SKM-1 treated with dmso at 0.1 percent for 144 hours (cell line): ENCODE data around the gene PPBP.
"Not testable (repeated sequence)": the region's sequence is repeated elsewhere in the genome, so short reads cannot be mapped to it uniquely, and the experiment has no call there.

Experiments used
- DNase-seq: peaks from one replicate; lab custom pipeline; 2025; ENCODE audit not compliant: unreplicated experiment; lab: John Stamatoyannopoulos, UW

The PPBP gene

DNA sequence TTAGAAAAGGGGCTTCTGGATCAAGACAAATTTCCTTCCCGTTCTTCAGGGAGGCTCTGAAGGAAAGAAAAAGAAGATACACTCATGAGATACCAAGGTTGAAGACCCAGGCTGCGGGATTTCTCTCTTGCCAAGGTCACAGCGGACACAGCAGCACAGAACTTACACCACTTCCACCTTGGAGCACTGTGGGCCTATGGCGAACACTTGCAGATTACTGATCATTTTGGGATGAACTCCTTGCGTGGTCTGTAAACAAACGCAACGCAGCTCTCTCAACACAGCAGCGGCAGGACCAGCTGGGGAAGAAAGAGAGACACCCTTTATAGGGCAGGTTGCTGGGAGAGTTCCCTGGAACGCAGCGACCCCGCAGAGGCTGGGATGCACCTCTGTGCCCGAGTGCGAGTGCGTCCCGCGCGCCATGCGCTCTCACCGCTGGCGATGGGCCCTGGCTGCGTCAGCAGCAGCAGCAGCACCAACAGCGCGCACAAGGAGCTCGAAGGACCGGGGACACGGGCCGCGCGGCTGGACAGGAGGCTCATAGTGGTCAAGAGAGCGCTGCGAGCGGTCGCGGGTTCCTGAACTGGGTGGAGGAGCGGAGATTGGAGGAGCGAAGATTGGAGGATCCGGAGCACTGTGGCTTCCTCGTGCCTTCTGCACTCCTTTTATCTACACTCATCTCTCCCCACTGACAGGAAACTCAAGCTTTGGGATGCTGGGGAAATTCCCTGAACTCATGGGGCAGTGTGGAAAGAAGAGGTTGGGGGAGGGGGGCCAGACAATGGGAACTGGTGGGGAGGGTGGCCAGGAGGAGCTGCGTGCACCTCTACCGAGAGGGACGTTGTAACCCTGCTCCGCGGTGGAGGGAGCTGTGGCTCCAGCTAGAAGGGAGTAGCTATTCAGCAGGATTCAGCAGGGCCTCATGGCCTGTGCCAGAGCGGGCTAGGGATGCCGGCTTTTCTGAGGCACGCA, 10.3 kb upstream of the PPBP start, which contains the start of gene CXCL5:
Gene CXCL5 (minus strand): TSS at position 638 of the 972 bp plus-strand sequence. CDS start 96 bp downstream, at position 542.
- no peak for DNase-seq

DNA sequence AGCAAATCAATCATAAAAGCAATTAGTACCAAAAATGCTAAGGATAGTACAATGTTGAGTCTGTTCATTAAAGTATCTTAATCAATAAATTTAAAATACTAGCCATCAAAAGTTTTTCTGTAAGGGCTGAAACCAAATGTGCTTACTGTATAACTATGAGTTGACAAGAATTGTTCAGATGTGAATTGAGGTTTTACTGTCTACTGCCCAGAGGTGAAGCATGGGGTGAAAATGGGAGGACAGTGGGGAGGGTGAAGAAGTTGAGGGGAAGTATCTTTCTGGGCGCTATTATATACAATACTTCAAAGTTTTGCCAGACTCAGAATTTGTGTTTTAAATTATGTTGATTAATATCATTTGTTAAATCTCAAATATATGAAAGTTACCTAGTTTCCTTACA, 4.1 kb upstream of the PPBP start:
- no peak for DNase-seq

DNA sequence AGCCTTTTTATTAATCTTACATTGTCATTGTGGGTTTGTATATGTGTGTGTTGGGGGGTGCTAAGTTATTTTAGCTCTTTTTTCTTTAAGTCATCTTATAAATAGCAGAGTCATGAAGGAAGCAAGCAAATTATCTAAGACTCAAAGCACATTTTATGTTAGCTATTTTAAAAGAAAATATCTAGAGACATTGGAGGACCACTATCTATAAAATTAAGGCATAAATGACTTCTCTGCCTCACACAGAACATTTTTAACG, 3.7 kb upstream of the PPBP start:
- DNase-seq = no peak

DNA sequence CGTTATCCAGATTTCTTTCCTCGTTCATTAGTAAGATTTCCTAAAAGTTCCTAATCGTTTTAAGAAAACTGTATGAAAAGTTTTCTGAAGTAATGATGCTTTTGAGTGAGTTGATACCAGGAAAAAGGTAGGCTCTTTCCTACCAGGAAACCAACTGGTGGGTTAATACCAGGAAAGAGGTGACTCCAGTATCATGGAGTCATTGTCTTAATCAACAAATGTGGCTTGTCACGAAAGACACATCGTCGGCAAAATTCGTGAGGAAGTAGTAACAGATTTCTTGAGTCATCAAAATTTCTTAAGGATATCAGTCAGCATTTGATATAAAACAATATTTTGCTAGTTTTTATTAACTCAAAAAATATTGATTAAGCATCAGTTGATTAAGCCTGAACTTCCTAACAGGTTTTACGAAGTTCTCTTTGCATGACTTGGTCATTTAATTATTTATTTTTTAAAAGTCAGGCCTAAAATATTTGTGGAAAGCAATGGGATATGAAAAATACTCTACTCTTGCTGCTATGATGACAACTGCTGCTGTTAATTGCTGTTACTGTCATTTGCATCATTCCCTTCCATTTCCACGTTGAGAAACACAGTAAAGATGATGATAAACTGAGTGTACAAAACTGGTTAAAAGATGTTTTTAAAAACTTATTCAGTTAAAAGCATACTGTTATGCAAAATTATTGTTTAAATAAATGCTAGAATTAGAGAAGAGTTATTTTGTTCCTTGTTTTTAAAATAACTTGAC, 3.2 kb upstream of the PPBP start:
- no peak for DNase-seq

DNA sequence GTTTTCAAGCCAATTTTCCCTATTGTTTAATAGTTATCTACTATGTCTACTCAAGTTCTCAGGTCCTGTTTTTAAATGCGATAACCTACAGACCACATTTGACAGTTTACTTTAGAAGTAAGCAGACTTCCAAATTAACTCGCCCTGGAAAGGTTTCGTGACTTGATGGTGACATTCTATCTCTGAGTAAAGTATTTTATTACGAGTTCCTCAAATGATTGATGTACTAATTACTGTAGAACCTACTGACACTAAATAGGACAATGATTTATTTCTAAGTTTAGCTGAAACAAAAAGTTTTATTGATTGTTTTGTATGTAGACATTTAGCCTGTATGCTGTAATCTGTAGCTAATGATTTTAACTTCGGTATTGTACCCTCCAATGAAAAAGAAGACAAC, 1.9 kb upstream of the PPBP start:
- no peak for DNase-seq

DNA sequence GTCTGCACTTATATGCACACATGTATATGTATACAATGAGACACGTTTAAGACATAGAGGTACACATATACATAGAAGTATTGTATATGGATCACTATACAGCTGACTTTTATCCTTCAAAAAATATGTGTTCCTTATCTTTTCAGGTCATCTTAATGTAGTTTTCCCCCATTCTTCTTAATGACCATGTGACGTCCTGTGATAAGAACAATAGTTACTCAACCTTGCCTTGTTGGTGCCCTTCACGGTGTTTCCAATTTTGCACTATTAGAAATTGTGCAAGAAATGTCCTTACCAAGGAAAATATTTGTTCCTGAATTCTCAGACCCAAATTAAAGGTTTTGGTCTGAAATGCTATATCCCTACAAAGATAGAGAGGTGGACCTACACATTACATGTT, 1.0 kb upstream of the PPBP start:
- DNase-seq = no peak

DNA sequence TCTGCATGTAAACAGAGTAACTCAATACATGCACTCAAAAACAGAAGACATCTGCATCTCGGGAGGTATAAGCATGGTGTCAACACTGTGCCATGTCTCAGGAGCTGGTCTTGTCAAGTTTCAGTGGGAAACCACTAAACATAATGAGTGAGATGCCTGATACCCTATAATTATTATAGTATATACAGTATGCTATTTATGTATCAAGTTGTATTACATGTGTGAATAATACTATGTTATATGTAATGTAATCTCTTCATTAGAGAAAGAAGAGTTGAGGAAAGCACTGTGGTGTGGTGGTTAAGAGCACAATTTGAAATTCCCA, 2.5 kb downstream of the PPBP start:
- no peak for DNase-seq

DNA sequence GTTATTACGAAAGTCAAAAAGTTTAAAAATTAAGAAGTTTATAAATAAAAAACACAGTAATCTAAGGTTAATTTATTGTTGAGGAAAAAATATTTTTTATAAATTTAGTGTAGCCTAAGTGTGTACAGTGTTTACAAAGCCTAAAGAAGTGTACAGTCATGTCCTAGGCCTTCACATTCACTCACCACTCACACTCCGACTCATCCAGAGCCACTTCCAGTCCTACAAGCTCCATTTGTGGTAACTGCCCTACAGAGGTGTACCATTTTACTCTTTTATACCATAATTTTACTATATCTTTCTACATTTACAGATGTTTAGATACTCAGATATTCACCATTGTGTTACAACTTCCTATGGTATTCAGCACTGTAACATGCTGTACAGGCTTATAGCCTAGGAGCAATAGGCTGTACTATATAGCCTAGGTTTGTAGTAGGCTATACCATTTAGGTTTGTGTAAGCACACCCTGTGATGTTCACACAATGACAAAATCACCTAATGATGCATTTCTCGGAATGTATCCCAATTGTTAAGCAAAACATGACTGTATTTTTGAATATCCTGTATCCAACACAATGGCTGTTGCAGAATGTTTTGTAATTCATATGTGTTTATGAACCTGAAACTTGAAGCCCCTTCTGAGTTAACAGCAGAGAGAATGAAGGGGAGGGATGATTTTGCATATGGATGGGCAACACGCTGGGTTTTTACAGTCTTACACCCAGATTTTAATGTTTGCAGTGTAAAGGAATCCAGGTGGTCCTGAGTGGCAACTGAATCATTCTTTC, 3.1 kb downstream of the PPBP start:
- no peak for DNase-seq

DNA sequence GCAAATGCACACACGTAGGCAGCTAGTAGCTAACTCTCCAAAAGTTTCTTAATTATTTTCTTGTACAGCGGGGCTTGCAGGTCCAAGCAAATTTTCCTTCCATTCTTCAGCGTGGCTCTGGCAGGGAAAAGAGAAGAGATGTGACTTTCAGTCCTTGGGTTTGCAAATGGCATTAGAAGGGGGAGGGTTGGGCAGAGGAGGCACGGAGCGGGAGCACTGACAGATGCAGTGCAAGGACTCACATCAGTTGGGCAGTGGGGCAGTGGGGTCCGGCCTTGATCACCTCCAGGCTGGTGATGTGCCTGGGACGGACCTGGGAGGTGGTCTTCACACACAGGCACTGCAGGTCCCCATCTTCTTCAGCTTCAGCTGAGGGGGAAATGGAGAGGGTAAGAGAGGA, 6.8 kb downstream of the PPBP start:
- not testable (repeated sequence) for DNase-seq

DNA sequence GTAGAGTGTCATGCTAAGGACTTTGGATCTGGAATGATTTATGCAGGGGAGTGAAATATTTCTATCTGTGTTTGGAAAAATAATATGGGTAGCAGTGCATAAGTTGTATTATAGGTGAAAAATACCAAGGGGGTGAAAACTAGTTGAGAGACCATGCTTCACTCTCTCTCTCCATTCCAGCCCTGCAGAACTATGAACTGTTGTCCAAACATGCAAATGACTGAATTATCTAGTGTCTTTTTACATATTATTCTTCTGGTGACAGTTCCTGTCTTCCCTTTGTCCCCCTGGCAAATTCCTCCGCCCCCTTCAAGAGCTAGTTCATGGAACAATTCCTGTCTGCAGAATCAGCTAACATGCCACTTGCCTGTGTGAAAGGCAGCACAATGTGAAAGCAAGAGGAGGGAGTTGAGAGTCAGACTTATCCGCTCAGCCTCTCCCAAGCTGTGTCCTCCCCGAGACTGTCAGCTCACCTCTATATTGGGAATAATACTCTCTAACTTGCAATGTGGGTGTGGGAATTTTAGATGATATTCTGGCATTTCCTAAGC, 8.5 kb downstream of the PPBP start:
- DNase-seq = no peak

DNA sequence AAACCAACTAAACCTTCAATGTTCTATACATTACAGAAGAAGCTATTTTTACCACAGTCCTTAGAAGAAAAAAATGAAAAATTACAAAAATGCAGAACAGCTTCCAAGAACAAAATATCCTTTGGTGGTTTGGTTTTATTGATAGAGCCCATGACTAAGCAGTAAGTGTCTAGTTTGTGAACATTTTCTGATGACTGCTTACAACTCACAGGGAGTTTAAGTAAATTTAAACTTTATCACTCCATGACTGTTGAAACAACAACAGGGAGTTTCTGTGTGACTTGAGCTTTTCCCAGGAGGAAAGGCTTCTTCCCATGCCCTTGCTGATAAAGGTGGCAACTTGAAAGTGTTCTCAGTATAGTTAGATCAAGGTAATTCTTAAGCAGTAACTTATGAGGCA, 9.1 kb downstream of the PPBP start:
- DNase-seq = no peak

DNA sequence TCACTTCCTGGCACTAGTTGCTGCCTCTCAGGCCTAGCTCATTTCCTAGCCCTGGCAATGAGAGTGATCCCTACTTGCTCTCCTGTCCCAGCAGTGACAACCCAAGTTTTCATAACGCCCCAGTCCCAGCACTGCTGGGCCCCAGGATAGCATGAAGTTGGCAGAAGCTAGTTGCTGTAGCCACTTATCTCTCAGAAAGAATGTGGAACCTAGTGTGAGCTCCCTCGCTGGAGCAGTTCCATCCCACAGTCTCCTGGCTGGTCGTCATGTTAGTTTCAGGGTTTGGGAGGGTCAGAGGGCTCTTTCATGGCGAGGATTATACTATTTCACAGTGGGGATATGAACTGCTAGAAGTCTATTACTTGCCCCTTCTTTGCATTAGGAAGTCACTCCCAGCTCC, 11.3 kb downstream of the PPBP start:
- no peak for DNase-seq

DNA sequence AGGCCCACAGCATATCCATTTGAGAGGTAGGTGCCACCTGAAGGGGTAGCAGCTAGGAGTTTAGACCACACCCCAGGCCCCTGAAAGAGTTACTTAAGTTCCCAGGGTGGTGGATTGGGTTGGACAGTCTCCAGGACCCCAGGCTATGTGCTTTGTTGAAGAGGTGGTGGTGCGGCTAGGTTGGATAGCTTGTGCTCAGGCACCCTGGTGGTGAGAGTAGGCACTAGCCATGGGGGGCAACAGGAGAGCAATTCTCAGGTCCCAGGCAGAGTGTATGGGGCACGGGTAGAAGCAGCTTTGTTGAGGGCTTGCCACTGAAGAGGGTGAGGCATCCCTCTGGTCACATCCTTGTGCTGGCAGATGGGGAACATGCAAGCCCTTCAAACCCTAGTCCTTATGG, 11.8 kb downstream of the PPBP start:
- DNase-seq = no peak

DNA sequence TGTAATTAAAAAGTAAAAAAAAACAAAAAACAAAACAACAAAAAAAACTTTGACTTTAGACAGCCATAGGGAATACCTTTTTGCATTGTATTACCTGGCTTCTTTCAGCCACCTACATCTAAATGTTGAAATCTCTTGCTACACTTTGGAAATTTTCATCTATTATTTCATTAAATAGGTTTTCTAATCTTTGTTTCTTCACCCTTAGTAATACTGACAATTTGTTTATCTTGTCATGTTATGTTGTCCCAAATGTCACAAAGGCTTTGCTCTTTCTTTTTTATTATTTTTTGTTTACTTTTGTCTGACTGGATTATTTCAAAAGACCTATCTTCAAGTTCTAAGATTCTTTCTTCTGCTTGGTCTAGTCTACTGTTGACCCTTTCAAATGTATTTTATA, 13.6 kb downstream of the PPBP start:
- no peak for DNase-seq

DNA sequence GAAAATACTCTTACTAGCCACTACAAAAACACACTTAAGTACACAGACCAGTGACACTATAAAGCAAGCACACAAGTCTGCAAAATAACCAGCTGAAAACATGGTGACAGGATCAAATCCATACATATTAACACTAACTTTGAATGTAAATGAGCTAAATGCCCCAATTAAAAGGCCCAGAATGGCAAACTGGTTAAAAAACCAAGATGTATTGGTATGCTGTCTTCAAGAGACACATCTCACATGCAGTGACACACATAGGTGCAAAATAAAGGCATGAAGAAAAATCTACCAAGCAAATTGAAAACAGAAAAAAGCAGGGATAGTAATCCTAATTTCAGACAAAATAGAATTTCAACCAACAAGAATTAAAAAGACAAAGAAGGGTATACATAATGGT, 17.0 kb downstream of the PPBP start:
- DNase-seq = no peak

DNA sequence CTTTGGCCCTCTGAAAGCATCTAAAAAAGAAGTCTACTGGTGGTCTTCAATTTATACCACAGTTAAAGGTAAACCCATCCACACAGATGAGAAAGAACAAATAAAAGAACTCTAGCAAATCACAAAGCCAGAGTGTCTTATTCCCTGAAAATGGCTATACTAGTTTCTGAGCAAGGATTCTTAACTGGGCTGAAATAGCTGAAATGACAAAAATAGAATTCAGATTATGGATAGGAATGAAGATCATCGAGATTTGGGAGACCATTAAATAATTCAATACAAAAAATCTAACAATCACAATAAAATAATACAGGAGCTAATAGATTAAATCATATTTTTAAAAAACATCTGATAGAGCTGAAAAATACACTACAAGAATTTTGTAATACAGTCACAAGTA, 18.0 kb downstream of the PPBP start:
- DNase-seq = no peak

DNA sequence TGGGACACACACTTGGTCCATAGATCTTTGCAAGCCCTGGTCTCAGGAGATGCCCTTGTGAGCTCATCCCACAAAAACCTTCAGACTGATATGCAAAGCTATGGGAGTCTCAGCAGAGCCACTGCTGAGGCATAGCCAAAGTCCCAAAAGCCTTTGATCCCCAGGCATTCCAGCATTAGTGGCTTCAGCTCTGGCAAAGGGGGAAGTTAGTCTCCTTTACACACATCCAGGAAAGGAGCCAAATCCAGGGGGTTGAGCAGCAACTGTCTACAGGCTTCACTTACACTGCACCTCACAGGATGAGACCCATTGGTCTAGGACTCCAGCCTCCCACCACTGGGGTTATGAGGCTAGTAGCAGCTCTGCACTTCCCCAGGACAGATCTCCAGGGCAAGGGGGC, 20.1 kb downstream of the PPBP start:
- DNase-seq = no peak

DNA sequence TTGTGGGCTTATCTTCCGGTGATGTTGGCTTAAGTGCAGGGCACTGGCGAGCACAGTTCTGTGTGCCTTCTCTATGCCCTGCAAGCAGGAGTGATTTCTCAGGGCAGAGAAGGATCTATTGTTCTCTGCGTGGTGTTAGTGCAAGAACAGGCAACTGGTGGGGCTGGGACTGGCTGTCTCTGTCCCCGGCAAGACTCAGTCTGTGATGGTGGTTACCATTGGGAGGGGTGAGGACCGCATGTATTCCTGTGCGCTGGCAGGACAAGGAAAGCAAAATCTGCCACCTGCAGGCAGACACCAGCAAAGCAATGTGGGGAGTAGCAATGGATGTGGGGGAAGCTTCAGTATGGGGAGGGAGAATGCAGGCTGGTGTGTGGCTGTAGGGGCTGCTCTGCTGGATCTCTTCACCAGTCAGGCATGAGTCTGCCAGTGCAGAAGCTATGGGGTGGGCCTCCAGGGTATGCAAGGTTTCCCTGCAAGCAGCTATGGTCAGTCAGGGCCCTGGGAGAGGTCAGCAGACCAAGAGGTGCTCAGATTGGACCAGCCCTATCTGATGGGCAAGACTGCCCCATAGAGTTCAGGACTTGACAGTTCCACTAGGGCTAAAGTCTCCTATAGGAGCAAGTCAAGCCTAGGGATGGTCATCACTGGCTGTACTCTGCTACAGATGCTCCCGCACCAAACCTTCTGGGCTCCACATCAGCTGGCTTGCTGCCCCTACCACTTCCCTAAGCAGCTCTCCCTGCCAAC, 23.0 kb downstream of the PPBP start:
- no peak for DNase-seq

DNA sequence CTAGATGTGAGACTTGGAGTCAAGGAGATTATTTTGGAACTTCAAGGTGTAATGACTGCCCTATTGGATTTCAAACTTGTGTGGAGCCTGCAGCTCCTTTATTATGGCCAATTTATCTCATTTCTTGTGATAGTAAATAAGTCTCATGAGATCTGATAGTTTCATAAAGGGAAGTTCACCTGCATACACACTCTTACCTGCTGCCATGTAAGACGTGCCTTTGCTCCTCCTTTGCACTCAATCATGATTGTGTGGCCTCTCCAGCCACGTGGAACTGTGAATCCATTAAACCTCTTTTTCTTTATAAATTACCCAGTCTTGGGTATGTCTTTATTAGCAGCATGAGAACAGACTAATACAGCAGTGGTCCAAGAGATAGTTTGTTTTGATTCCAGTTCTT, 25.3 kb downstream of the PPBP start:
- no peak for DNase-seq

DNA sequence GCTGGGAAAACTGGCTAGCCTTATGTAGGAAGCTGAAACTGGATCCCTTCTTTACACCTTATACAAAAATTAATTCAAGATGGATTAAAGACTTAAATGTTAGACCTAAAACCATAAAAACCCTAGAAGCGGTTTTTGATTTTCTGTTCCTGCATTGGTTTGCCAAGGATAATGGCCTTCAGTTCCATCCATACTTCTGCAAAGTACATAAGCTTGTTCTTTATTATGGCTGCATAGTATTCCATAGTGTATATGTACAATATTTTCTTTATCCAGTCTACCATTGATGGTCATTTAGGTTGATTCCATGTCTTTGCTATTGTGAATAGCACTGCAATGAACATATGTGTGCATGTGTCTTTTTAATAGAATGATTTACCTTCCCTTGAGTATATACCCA, 28.9 kb downstream of the PPBP start:
- DNase-seq = not testable (repeated sequence)

DNA sequence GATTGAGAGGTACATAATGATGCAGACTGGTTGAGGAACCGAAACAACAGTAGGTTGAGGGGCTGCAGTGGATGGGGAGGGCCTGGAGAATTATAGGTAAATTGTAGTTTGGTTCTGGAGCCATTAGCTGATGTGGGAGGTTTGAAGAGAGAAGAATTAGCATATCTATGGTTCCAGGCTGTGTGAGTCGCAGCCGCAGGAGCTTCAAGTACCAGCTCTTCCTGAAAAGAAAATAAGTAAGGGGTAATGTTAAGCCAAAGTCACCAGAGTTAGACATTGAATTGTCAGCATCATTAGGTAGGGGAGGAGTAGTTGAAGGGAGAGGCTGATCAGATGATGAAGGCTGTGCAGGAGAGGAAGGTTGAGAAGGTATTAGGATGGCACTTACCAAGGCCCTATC, 35.6 kb downstream of the PPBP start:
- DNase-seq = no peak
